HG02623 (cell line): ENCODE results near the gene HADH.

Experiments
- ATAC-seq: cut with Tn5 transposase; IDR thresholded peaks from one replicate; pipeline ENCODE4 v1.9.1; 2021; ENCODE audit warnings: moderate library complexity; ENCODE audit not compliant: unreplicated experiment

Gene HADH

DNA sequence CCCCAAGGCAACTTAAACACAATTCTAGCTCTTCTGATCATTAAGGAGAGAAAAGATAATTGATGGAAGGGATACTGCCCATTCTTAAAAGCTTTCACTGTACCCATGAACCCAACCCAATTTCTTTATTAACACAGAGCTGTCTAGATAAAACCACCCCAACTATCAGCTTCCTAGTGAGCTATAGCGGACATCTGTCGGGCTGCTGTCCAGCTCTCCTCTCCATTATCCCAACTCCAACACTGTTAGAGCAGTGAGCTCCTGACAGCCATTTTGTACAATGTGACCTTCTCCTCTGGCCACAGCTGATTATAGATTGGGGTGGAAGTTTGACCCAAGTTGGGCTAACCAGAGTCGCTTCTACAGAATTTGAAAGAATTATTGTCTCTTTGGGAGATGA is 66.1 kb downstream of the HADH start:
- no peak for ATAC-seq

DNA sequence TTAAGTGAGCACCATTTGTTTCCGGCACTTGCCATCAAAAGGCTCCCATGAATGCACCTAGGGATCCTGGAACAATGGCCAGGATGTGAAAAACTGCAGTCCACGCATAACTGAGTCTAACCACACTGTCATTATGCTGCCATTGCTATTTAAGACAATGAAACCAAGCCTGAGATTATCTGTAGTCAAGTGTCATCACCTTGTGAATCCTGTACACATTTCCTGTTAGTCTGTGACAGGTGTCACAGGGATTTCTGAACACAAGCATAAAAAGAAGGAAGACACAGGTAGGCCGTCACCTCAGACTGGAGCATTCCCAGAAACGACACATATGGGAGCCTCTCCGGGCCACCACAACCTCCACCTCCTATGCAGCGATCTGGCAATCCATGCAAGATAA is 66.7 kb downstream of the HADH start:
- no peak for ATAC-seq

DNA sequence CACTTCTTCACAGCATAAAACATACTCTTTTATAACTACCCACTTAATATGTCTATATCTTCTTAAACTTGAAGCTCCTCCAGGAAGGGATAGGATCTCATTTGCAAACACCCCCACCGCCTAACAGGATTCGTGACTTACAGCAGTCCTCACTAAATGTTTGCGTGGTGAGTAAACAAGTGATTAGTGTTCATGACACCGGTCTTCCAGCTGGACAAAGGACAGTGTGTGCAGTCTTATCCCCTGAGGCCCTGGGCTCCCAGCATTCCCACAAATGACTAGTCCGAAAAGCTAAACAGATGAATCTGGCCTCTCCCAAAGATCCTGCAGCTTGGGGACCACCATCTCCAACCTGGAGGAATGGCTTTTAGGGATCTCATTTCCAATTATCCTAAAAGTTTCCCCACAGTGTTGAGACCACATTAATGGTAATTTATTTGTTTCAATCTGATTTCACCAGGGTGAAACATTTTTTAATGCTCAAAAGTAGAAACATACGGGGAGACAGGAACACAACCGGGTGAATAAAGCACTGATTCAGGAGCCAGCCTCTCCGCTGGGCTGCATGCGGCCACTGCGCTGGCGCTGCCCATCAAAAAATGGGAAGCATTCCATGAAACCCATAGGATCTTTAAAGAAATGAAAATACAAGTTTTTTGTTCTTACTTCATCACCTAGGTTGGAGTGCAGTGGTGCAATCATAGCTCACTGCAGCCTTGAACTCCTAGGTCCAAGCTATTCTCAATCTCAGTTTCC is 69.2 kb downstream of the HADH start:
- ATAC-seq: no peak

DNA sequence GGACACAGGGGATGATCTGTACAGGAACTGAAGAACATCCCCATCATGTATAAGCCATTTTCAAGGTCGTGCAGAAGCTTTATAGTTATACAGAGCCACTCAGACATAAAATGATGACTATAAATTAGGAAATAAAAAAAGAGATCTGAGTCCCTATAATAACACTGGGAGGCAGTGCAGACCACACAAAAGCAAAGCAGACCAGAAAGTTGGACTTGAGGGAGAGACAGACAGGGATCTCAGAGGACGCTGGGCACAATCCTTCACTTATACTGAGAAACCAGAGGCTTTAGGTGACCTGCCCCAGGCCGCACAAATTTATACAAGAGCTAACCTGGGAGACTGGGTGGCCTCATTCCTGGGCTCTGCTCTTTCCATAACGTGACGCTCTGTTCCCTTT is 70.5 kb downstream of the HADH start:
- ATAC-seq: no peak

DNA sequence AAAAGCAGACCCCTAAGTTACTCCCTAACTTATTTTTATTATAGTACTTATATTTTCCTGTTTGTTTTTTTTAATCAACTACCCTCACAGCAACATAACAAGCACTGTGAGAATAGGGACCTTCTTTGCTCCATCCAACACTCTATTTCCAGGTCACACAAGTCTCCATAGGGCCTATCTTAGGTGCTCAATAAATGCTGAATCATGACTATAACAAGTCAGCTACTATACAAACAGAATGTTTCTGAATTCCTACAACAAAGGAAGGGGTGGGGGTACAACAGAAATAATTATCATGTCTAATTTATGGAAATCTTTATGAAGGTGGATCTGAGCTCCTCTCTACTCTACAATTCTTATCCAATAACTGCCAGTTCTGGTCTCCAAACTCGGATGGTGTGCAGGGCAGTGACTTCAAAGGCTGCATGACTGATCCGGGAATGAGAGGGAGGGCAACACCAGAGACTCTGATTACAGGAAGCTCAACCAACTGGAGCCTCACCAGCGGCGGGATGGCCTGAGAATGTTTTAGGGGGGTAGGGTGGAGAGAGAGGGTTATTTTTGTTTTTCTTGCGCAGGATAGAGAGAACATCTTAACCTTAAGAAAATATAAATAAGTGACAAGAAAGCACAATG is 71.1 kb downstream of the HADH start:
- no peak for ATAC-seq

DNA sequence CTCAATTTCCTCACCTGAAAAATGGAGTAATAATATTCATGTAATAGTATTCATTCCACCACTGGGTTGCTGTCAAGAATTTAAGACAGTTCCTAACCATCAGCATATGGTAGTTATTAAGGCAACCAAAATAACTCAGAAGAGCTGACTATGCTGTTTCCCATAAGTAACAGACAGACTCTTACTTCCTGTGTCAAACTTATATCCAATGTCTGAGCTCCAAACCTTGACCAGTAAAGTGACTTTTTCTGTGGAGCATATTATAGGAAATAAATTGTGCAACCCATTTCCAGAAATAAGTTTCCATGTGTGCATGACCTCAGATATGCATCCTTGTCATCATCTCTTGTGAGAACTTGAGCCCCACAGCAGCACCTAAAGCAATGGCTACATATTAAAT is 78.8 kb downstream of the HADH start:
- ATAC-seq: no peak

DNA sequence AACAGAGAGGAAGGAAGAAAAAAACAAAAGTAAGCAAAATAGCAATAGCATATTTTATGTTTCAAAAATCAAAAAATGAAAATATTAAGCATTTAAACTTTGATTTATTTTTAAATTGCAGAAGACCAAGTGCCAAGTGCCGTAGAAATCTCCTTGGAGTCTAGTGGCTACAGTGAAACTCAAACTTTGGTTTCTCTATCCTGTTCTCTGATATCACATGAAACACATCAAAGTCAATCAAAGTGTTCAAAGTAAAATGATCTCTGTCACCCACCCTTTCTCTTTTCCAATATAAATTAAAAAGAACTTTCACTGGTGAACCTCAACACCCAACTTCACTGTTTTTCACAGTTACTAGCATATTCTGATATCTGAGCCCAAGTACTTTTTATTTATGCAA is 81.1 kb downstream of the HADH start:
- ATAC-seq: no peak

DNA sequence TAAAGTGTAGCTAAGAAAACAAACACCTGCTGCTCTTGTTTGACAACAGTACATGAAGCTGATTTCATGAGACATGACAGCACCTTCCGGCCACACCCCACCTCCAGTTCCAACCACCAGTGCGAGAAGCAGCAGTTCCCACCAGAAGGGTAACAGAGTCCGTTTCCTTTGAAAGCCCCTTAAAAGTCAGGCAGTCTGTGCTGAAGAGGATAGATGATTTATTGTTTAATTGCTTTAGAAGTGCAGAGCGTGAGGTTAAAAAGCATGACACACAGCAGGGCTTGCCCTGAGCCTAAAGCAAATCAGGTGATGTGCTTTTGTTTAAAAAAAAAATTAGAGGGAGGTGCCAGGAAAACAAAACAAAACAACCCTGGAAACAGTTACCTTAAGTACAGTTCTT is 82.6 kb downstream of the HADH start:
- ATAC-seq: no peak

DNA sequence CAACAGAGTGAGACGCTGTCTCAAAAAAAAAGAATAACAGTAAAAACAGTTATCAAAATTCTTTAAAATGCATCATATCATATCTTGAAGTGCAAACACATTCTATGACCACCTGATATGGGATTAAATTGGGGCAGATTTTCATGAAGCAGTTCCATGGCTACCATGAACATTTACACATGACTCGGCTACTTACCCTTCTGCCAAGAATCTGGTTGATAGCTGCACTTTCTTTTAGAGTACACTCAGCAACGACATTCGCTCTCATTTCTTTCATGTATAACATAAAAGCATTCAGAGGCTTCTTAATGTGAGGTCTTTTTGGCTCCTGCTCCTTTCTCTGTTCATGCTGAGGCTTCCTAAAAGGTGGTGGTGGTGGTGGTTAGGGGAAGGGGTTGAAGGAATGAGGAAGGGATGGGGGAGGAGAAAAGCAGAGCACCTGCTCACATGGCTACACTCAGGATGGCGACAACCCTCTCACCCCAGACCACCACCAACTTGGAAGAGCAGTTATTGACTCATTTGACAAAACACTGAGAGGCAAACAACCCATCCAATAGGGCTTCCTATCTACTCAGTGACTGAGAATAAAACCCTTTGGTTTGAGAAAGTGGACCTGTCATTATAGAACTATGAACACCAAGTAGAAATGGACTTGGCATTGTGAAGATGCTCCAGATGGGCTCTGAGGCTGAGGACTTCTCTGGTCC is 88.5 kb downstream of the HADH start:
- ATAC-seq: no peak

DNA sequence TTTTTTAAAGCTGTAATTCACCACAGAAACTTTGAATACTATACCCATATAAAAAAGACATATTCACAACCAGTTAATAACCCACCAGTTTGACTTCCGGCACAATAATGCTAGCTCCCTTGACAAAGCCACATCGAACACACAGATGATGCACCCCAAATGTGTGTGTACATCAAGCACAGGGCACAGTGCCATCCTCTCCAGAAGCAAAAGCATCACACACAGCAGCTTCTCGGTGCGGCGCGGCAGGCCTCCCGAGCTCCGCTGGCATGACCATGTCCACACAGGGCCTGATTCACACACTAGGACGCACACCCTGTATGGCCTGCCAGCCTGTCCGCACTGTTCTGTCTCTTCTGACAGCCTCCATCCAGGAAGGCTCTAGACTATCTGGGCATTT is 91.1 kb downstream of the HADH start:
- ATAC-seq: no peak

DNA sequence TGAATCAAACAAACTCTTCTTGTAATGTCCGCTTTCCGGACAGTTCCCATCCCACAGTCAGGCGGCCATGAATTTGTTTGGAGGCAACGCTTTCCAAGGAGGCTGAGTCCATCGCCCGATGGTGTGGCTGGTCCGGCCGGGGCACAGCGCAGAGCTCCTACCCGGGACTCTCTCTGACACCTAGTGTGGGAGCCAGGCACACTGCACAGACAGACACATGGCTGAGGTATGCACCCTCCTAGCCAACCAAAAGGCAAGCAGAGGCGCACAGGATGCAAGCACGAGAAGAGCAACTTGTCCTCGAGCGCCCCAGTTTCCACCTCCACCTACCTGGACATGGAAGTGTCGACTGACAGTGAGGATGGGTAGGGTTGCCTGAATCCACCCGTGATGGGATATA is 91.6 kb downstream of the HADH start:
- no peak for ATAC-seq
